H9 (cell line): ENCODE measurements around the gene APBB2. TPM values are rescaled to one million over a fixed set of nuclear protein-coding genes. Genes with fewer than 3 reads are reported as not detected.

ENCODE experiments used
- DNase-seq: peaks from one replicate; pipeline ENCODE4 v3.0.0-alpha.2; 2017
- H2AFZ ChIP-seq: one replicate; pipeline ENCODE4 v1.6.1; 2013; ENCODE audit warnings: mild to moderate bottlenecking, low read length, control low read depth, moderate library complexity
- H2AK5ac ChIP-seq: 2 replicates; pipeline ENCODE4 v1.6.1; 2013; ENCODE audit warnings: low read length, control low read depth, mixed read lengths; ENCODE audit not compliant: insufficient read length
- H2BK120ac ChIP-seq: one replicate; pipeline ENCODE4 v1.6.1; 2013; ENCODE audit warnings: low read depth, mild to moderate bottlenecking, low read length, control low read depth, inconsistent platforms; ENCODE audit not compliant: poor library complexity, severe bottlenecking
- H2BK12ac ChIP-seq: 2 replicates; pipeline ENCODE4 v1.6.1; 2013; ENCODE audit warnings: low read length, control low read depth, mixed read lengths, low read depth; ENCODE audit not compliant: insufficient read length
- H2BK15ac ChIP-seq: 2 replicates; pipeline ENCODE4 v1.6.1; 2013; ENCODE audit warnings: low read depth, low read length, control low read depth
- H2BK20ac ChIP-seq: one replicate; pipeline ENCODE4 v1.6.1; 2013; ENCODE audit warnings: low read depth, mild to moderate bottlenecking, low read length, control low read depth, inconsistent platforms; ENCODE audit not compliant: poor library complexity, severe bottlenecking
- H2BK5ac ChIP-seq: 2 replicates; pipeline ENCODE4 v1.6.1; 2013; ENCODE audit warnings: low read length, control low read depth, mixed read lengths; ENCODE audit not compliant: insufficient read length
- H3K14ac ChIP-seq: 2 replicates; pipeline ENCODE4 v1.6.1; 2013; ENCODE audit warnings: low read length, control low read depth; ENCODE audit not compliant: insufficient read depth
- H3K18ac ChIP-seq: 2 replicates; pipeline ENCODE4 v1.6.1; 2013; ENCODE audit warnings: low read depth, mild to moderate bottlenecking, mixed read lengths, low read length, control low read depth; ENCODE audit not compliant: insufficient read length
- H3K23ac ChIP-seq: 2 replicates; pipeline ENCODE4 v1.6.1; 2013; ENCODE audit warnings: low read length, control low read depth, mixed read lengths, low read depth; ENCODE audit not compliant: insufficient read length
- H3K23me2 ChIP-seq: 2 replicates; pipeline ENCODE4 v1.6.1; 2013; ENCODE audit warnings: low read depth, mild to moderate bottlenecking, mixed read lengths, low read length, control low read depth; ENCODE audit not compliant: insufficient read length, poor library complexity, severe bottlenecking
- H3K27ac ChIP-seq: 2 replicates; pipeline ENCODE4 v1.5.1; 2013; ENCODE audit warnings: low read length, control low read depth, mixed read lengths, low read depth; ENCODE audit not compliant: insufficient read length
- H3K27me3 ChIP-seq: 2 replicates; pipeline ENCODE4 v1.6.1; 2013; ENCODE audit warnings: low read length, control low read depth, inconsistent platforms; ENCODE audit not compliant: insufficient read depth
- H3K4ac ChIP-seq: 2 replicates; pipeline ENCODE4 v1.6.1; 2013; ENCODE audit warnings: low read depth, mild to moderate bottlenecking, control low read depth, inconsistent platforms, low read length, moderate library complexity
- H3K4me1 ChIP-seq: 2 replicates; pipeline ENCODE4 v1.6.1; 2013; ENCODE audit warnings: low read length, control low read depth, inconsistent platforms; ENCODE audit not compliant: insufficient read depth
- H3K4me2 ChIP-seq: 2 replicates; pipeline ENCODE4 v1.6.1; 2013; ENCODE audit warnings: low read length, control low read depth, mixed read lengths; ENCODE audit not compliant: insufficient read length, insufficient read depth
- H3K56ac ChIP-seq: 2 replicates; pipeline ENCODE4 v1.6.1; 2013; ENCODE audit warnings: low read depth, mild to moderate bottlenecking, mixed read lengths, low read length, control low read depth; ENCODE audit not compliant: insufficient read length
- H3K79me1 ChIP-seq: 2 replicates; pipeline ENCODE4 v1.6.1; 2013; ENCODE audit warnings: low read depth, mild to moderate bottlenecking, moderate library complexity, low read length, control low read depth, inconsistent platforms; ENCODE audit not compliant: insufficient read depth, poor library complexity, severe bottlenecking
- H3K79me2 ChIP-seq: 2 replicates; pipeline ENCODE4 v1.6.1; 2013; ENCODE audit warnings: low read length, control low read depth, inconsistent platforms; ENCODE audit not compliant: insufficient read depth
- H3K9ac ChIP-seq: 2 replicates; pipeline ENCODE4 v1.6.1; 2013; ENCODE audit warnings: low read length, control low read depth, mixed read lengths; ENCODE audit not compliant: insufficient read length; ENCODE audit errors: extremely low read depth
- H3K9me3 ChIP-seq: one replicate; pipeline ENCODE4 v1.6.1; 2013; ENCODE audit warnings: low read depth, low read length, inconsistent platforms; ENCODE audit not compliant: control insufficient read depth
- H3T11ph ChIP-seq: one replicate; pipeline ENCODE4 v1.6.1; 2013; ENCODE audit warnings: mild to moderate bottlenecking, low read length, control low read depth, inconsistent platforms
- H4K20me1 ChIP-seq: one replicate; pipeline ENCODE4 v1.6.1; 2013; ENCODE audit not compliant: control insufficient read depth, insufficient read length, insufficient read depth
- H4K5ac ChIP-seq: 2 replicates; pipeline ENCODE4 v1.6.1; 2013; ENCODE audit warnings: low read depth, mild to moderate bottlenecking, mixed read lengths, low read length, control low read depth; ENCODE audit not compliant: insufficient read length
- H4K8ac ChIP-seq: replicated peaks from 2 replicates; pipeline ENCODE4 v1.6.1; 2013; ENCODE audit warnings: low read length, control low read depth, mixed read lengths, low read depth; ENCODE audit not compliant: insufficient read length
- H4K91ac ChIP-seq: 2 replicates; pipeline ENCODE4 v1.6.1; 2013; ENCODE audit warnings: low read depth, mild to moderate bottlenecking, moderate library complexity, mixed read lengths, low read length, control low read depth; ENCODE audit not compliant: insufficient read length
- H3K27ac Mint-ChIP-seq, 3 experiments: 2 replicates in 2 of 3; 3 replicates in 1 of 3; pipeline ENCODE4 v1.8.0; 2020 to 2021; ENCODE audit warnings: mixed read lengths in 3 of 3, mild to moderate bottlenecking in 1 of 3, moderate library complexity in 1 of 3
- H3K27me3 Mint-ChIP-seq: 2 replicates; pipeline ENCODE4 v1.8.0; 2021; ENCODE audit warnings: low read depth, mild to moderate bottlenecking, moderate library complexity, mixed read lengths
- H3K36me3 Mint-ChIP-seq, 3 experiments: 2 replicates in 2 of 3; 3 replicates in 1 of 3; pipeline ENCODE4 v1.8.0; 2020 to 2021; ENCODE audit warnings: low read depth in 3 of 3, mixed read lengths in 3 of 3; ENCODE audit not compliant: insufficient read depth in 1 of 3
- H3K4me1 Mint-ChIP-seq, 2 experiments: 2 replicates each; pipeline ENCODE4 v1.8.0; 2020; ENCODE audit warnings: mixed read lengths in 2 of 2
- H3K4me3 Mint-ChIP-seq, 2 experiments: 2 replicates in 1 of 2; 3 replicates in 1 of 2; pipeline ENCODE4 v1.8.0; 2020 to 2021; ENCODE audit warnings: mild to moderate bottlenecking in 2 of 2, mixed read lengths in 2 of 2, moderate library complexity in 1 of 2
- H3K9me3 Mint-ChIP-seq, 2 experiments: 2 replicates in 1 of 2; 3 replicates in 1 of 2; pipeline ENCODE4 v1.8.0; 2020; ENCODE audit warnings: mild to moderate bottlenecking in 2 of 2, mixed read lengths in 2 of 2, moderate library complexity in 1 of 2
- WGBS: extraction: QIAGEN DNeasy Blood & Tissue Kit; methylation state at CpG from one replicate; pipeline ENCODE4 v1.1.7; 2013; ENCODE audit warnings: missing lambda C conversion rate, low lambda C conversion rate, mixed read lengths; ENCODE audit not compliant: insufficient read length; ENCODE audit errors: extremely low coverage; 5-methylcytosine and 5-hydroxymethylcytosine counted together
- total RNA-seq: library from RNA; stranded (reverse); gene quantifications from 2 replicates; pipeline ENCODE4 v1.2.1, GENCODE V29; 2021
- TF ChIP-seq, protein P1 (sequence below): fragments of 200-600 bp; sonication (generic); conservative IDR thresholded peaks from 3 replicates; pipeline ENCODE4 v1.8.0; 2021; ENCODE audit warnings: antibody characterized with exemption, mild to moderate bottlenecking

The APBB2 gene
- total RNA-seq, 1 experiment from 2014 or later = 39.6 TPM

DNA sequence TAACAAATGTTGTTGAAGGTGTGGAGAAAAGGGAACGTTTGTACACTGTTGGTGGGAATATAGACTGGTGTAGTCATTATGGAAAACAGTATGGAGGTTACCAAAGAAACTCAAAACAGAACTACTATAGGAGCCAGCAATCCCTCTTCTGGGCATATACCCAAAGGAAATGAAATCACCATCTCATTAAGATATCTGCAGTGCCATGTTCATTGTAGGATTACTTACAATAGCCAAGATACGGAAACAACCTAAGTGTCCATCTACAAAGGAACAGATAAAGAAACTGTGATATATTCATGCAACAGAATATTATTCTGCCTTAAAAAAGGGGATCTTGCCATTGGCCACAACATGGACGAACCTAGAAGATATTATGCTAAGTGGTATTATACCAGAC is 22.2 kb downstream of the APBB2 start:
- no CpG with 5 or more reads among the region's 3 CpGs for WGBS
- Mint-ChIP-seq H3K36me3 (peaks cover 0 to 4% (median 0%) of the 10 kb centered on the region in 3 experiments; a peak in 1 of 7 replicates), H3K4me1 (peaks cover 20 to 22% of the 10 kb centered on the region in 2 experiments), H3K27ac (no peak overlapping the region), H3K27me3 (no peaks in the 10 kb centered on the region), H3K4me3 (no peak overlapping the region), H3K9me3 (no peaks in the 10 kb centered on the region; a peak in 1 of 5 replicates)
- Histone ChIP-seq H3K4me2 (no peak overlapping the region), H3K9me3 (no peaks in the 10 kb centered on the region), H2BK120ac (no peak overlapping the region), H3K4ac (no peak overlapping the region), H3K79me2 (peaks cover 6% of the 10 kb centered on the region; the same call in 1 of the 2 replicates), H3K14ac (no peak overlapping the region), H2BK12ac (no peak overlapping the region), H3K23me2 (no peaks in the 10 kb centered on the region), H4K91ac (no peak overlapping the region), H3K56ac (no peak overlapping the region), H2BK5ac (no peak overlapping the region), H3K18ac (no peak overlapping the region), H3K4me1 (peaks cover 4% of the 10 kb centered on the region), H2AK5ac (no peak overlapping the region), H3K27me3 (no peaks in the 10 kb centered on the region), H4K5ac (no peak overlapping the region), H3K23ac (no peak overlapping the region), H2BK15ac (no peak overlapping the region), H2AFZ (no peak overlapping the region), H3T11ph (no peak overlapping the region), H4K20me1 (no peaks in the 10 kb centered on the region), H3K79me1 (no peaks in the 10 kb centered on the region), H2BK20ac (no peak overlapping the region), H4K8ac (no peak overlapping the region), H3K9ac (no peak overlapping the region), H3K27ac (no peak overlapping the region)
- no peak for DNase-seq
- TF ChIP-seq, protein P1, sequence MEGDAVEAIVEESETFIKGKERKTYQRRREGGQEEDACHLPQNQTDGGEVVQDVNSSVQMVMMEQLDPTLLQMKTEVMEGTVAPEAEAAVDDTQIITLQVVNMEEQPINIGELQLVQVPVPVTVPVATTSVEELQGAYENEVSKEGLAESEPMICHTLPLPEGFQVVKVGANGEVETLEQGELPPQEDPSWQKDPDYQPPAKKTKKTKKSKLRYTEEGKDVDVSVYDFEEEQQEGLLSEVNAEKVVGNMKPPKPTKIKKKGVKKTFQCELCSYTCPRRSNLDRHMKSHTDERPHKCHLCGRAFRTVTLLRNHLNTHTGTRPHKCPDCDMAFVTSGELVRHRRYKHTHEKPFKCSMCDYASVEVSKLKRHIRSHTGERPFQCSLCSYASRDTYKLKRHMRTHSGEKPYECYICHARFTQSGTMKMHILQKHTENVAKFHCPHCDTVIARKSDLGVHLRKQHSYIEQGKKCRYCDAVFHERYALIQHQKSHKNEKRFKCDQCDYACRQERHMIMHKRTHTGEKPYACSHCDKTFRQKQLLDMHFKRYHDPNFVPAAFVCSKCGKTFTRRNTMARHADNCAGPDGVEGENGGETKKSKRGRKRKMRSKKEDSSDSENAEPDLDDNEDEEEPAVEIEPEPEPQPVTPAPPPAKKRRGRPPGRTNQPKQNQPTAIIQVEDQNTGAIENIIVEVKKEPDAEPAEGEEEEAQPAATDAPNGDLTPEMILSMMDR = no peak
